ENCODE results near the gene PAK3. TPM values are rescaled to one million over a fixed set of nuclear protein-coding genes. Genes with fewer than 3 reads are reported as not detected.

Gene PAK3
- total RNA-seq, 1 donor, result 3.7 TPM

DNA sequence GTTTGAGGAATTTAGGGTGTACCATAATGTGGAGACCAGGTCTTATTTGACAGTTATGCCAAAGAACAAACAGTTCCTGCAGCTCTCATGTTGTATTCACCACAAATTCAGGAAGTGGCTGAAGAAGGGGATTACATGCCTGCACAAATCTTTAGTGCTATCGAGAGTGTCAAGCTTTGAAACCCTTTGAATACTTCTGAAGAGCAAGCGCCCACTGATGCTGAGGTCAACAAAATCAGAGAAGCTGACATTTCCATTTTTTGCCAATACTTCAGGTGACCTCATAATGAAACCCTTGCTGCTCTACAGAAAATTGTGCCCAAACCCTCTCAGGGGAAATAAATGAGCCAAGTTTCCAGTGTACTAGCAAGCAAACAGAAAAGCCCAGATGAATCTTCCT, 28.4 kb downstream of the PAK3 start:
- H3K4me3 ChIP-seq (ENCODE audit: low read depth, low read length), result no peak overlapping the region
- no peak for DNase-seq (ENCODE audit: low read depth)
- TF ChIP-seq, protein P1, sequence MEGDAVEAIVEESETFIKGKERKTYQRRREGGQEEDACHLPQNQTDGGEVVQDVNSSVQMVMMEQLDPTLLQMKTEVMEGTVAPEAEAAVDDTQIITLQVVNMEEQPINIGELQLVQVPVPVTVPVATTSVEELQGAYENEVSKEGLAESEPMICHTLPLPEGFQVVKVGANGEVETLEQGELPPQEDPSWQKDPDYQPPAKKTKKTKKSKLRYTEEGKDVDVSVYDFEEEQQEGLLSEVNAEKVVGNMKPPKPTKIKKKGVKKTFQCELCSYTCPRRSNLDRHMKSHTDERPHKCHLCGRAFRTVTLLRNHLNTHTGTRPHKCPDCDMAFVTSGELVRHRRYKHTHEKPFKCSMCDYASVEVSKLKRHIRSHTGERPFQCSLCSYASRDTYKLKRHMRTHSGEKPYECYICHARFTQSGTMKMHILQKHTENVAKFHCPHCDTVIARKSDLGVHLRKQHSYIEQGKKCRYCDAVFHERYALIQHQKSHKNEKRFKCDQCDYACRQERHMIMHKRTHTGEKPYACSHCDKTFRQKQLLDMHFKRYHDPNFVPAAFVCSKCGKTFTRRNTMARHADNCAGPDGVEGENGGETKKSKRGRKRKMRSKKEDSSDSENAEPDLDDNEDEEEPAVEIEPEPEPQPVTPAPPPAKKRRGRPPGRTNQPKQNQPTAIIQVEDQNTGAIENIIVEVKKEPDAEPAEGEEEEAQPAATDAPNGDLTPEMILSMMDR (IDR thresholded peaks at IDR 0.05; ENCODE audit: insufficient read depth, low read length), result no peak

DNA sequence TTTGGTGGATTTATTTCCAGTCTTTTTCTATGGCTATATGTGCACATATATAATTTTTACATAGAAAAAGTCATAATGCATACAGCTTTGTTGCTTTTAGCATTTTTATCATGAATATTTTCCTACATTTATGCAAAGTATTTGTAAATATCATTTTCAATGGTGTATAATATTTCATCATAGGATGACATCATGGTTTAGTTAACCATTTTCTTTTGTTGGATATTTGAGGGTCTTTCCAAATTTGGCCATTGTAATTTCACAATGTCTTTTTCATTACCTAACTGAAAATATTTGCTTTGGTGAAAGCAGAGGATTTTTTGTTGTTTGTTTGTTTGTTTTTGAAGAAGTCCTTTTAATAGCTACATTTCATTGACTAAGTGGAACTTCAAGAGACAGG, 31.0 kb downstream of the PAK3 start:
- no peak for DNase-seq (ENCODE audit: low read depth)
- no peak overlapping the region for H3K4me3 ChIP-seq (ENCODE audit: low read depth, low read length)
- TF ChIP-seq, protein P1 (IDR thresholded peaks at IDR 0.05; ENCODE audit: insufficient read depth, low read length), result no peak

DNA sequence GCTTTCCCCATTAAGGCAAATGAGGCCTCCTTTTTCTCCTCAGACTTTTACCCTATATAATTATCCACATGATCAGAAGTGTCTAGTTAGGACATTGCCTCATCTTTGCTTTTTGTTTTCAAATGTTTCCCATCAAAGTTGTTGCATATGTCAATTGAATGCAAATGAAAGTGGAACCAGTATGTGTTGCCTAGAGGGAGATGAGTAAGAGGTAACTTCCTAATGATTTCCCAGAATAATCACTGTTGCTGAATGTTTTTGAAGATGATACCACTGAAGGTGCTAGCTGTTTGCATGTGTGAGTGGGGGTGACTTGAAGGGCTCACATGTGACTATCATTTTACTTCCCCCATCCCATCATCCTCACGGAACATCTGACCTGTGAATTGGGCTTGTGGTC, 33.9 kb downstream of the PAK3 start:
- no peak overlapping the region for H3K4me3 ChIP-seq (ENCODE audit: low read depth, low read length)
- DNase-seq (ENCODE audit: low read depth), result no peak
- TF ChIP-seq, protein P1 (IDR thresholded peaks at IDR 0.05; ENCODE audit: insufficient read depth, low read length), result no peak

DNA sequence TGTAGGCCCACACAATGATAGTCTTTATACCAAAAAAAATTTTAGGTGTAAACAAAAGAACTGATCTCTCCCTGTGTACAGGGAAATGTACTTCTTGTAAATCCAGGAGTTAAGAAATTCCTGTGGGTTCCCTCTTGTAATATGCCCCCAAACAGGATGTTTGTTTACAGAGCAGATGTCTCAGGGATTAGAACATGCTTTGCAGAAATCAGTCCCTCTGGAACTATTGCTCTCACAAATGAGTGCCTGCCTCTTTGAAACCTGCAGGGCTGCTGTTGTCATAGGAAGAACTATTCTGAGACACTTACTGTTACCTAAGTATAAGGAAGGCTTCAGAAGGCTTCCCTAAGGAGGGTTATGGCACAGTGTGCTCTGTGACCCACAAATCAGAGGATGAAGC, 35.6 kb downstream of the PAK3 start:
- DNase-seq (ENCODE audit: low read depth), result no peak
- no peak overlapping the region for H3K4me3 ChIP-seq (ENCODE audit: low read depth, low read length)
- TF ChIP-seq, protein P1 (IDR thresholded peaks at IDR 0.05; ENCODE audit: insufficient read depth, low read length), result no peak

DNA sequence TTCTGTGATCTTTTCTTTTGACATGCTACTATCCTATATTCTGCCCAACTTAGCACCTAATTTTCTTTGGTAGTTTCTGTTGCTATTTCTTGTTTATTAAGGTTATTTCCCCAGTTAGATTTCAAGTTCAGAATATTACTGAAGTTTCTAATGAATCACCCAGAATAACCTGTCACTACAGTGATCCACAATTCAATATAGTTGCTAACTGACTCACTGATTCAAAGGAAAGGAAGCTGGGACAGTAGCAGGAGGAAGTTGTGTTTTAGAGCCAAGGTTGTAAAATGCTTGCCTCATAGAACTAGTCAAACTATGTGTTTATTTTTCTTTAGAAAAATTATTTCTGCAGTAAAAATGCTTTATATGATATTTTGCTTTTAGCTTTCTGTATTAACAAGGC, 37.4 kb downstream of the PAK3 start:
- no peak overlapping the region for H3K4me3 ChIP-seq (ENCODE audit: low read depth, low read length)
- TF ChIP-seq, protein P1 (IDR thresholded peaks at IDR 0.05; ENCODE audit: insufficient read depth, low read length), result no peak
- DNase-seq (ENCODE audit: low read depth), result no peak

DNA sequence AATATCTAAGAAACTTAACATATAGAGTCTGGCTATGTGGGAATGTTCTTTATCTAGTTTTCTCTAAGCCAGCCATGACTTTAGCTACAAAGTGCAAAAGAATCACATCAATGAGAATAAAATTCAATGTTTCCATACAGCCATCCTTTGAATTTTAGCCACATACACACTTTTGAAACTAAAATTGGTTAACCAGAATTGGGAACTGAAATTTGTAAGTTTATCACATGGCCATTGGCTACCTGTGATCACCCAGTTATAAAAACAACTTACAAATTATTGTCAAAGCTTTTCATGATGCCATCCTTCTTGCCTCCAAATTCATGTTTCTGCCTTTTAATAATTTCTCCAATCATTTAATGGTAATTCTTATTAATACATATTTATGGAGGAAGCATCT, 49.9 kb downstream of the PAK3 start:
- TF ChIP-seq, protein P1 (IDR thresholded peaks at IDR 0.05; ENCODE audit: insufficient read depth, low read length), result no peak
- no peak overlapping the region for H3K4me3 ChIP-seq (ENCODE audit: low read depth, low read length)
- DNase-seq (ENCODE audit: low read depth), result no peak

DNA sequence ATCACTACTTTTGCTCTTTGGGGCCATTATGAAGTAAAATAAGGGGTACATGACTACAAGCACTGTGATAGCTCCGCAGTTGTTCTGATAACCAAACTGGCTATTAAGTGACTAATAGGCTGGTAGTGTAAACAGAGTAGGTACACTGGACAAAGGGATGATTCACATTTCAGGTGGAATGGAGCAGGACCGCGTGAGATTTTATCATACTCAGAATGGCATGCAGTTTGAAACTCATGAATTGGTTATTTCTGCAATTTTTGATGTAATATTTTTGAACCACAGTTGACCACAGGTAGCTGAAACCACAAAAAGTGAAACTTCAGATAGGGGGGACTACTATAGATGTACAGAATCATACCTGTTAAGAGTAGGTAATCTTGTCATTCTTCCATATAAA, 55.8 kb downstream of the PAK3 start:
- no peak for DNase-seq (ENCODE audit: low read depth)
- H3K4me3 ChIP-seq (ENCODE audit: low read depth, low read length), result no peak overlapping the region
- TF ChIP-seq, protein P1 (IDR thresholded peaks at IDR 0.05; ENCODE audit: insufficient read depth, low read length), result no peak

Data from fibroblast of the aortic adventitia (primary cell).